GDM1 (cell line): Measurements from ENCODE around the gene ATR.

Experiments used
- DNase-seq: peaks from one replicate; lab custom pipeline; 2025; lab: John Stamatoyannopoulos, UW

Gene ATR

GRCh38 chr3:142523921-142524566 lies 54.5 kb downstream of the ATR start:
- no peak for DNase-seq

GRCh38 chr3:142509079-142509478 lies 69.5 kb downstream of the ATR start:
- DNase-seq = no peak

GRCh38 chr3:142507241-142507640 lies 71.3 kb downstream of the ATR start:
- no peak for DNase-seq

- DNase-seq = no peak
These were observed 76.1 kb downstream of the ATR start for GRCh38 chr3:142502187-142502985.

- no peak for DNase-seq
These were observed 77.3 kb downstream of the ATR start for GRCh38 chr3:142501004-142501926.

- DNase-seq = no peak
These were observed 78.3 kb downstream of the ATR start for GRCh38 chr3:142500211-142500610.

- DNase-seq = no peak
These were observed 79.9 kb downstream of the ATR start for GRCh38 chr3:142498397-142499180.

- DNase-seq = no peak
These were observed 80.8 kb downstream of the ATR start for GRCh38 chr3:142497729-142498128.

GRCh38 chr3:142495103-142495502 lies 83.4 kb downstream of the ATR start:
- no peak for DNase-seq

- no peak for DNase-seq
These were observed 86.3 kb downstream of the ATR start for GRCh38 chr3:142492184-142492583.

- DNase-seq = no peak
These were observed 88.8 kb downstream of the ATR start for GRCh38 chr3:142489572-142490323.

GRCh38 chr3:142484912-142485435 lies 93.6 kb downstream of the ATR start:
- DNase-seq = no peak

- DNase-seq = no peak
These were observed 97.3 kb downstream of the ATR start for GRCh38 chr3:142481196-142481595.

- DNase-seq = no peak
These were observed 107.7 kb downstream of the ATR start for GRCh38 chr3:142470826-142471225.

GRCh38 chr3:142468456-142468855 lies 110.1 kb downstream of the ATR start:
- DNase-seq = no peak

- DNase-seq = no peak
These were observed 110.8 kb downstream of the ATR start for GRCh38 chr3:142467768-142468167.

GRCh38 chr3:142460689-142461088 lies 117.8 kb downstream of the ATR start:
- DNase-seq = no peak

GRCh38 chr3:142459929-142460328 lies 118.6 kb downstream of the ATR start:
- DNase-seq = no peak

- no peak for DNase-seq
These were observed 119.4 kb downstream of the ATR start for GRCh38 chr3:142459096-142459495.

- no peak for DNase-seq
These were observed 127.7 kb downstream of the ATR start for GRCh38 chr3:142450881-142451280.

- DNase-seq = no peak
These were observed 128.3 kb downstream of the ATR start for GRCh38 chr3:142450189-142450588.
